ENCODE results near the gene MIDN.

DNA sequence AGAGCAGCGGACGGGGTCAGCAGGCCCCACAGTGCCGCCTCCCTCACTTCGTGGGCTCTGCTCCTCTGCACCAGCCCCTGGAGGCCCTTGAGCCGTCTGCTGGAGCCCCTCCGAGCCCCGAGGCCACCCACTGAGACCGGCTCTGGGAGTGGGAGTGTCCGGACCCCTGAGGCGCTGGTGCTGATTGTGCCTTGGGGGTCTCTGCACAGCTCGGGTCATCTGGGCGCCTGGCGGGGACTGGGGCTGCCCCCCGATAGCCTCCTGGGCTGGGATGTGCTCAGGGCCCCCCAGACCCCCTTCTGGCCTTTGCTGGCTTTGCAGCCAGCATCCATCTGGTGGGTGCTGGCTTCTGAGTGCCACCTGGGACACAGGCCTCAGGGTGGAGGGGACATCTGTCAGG lies 26.0 kb upstream of the MIDN start:
- TF ChIP-seq, protein P1, sequence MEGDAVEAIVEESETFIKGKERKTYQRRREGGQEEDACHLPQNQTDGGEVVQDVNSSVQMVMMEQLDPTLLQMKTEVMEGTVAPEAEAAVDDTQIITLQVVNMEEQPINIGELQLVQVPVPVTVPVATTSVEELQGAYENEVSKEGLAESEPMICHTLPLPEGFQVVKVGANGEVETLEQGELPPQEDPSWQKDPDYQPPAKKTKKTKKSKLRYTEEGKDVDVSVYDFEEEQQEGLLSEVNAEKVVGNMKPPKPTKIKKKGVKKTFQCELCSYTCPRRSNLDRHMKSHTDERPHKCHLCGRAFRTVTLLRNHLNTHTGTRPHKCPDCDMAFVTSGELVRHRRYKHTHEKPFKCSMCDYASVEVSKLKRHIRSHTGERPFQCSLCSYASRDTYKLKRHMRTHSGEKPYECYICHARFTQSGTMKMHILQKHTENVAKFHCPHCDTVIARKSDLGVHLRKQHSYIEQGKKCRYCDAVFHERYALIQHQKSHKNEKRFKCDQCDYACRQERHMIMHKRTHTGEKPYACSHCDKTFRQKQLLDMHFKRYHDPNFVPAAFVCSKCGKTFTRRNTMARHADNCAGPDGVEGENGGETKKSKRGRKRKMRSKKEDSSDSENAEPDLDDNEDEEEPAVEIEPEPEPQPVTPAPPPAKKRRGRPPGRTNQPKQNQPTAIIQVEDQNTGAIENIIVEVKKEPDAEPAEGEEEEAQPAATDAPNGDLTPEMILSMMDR (IDR thresholded peaks at IDR 0.05): no peak
- TF ChIP-seq POLR2A (IDR thresholded peaks at IDR 0.05): no peak
